OCI-LY3 (cell line): ENCODE data around the gene CCDC154.
"Not testable (repeated sequence)": the region's sequence is repeated elsewhere in the genome, so short reads cannot be mapped to it uniquely, and the experiment has no call there.

Source experiments
- H2AFZ ChIP-seq: fragments of 200-600, 300-600 bp; shearing (Covaris generic); 2 replicates; pipeline ENCODE4 v1.6.0; 2014; ENCODE audit warnings: antibody characterized with exemption, low read depth, low read length
- H3K27ac ChIP-seq: fragments of 200-600, 300-600 bp; sonication (generic); 2 replicates; pipeline ENCODE4 v1.5.1; 2014; ENCODE audit warnings: mild to moderate bottlenecking, low read length, moderate library complexity, mixed read lengths
- H3K27me3 ChIP-seq: fragments of 200-600, 300-600 bp; sonication (generic); 2 replicates; pipeline ENCODE4 v1.6.1; 2014; ENCODE audit warnings: low read depth, low read length, mixed read lengths
- H3K36me3 ChIP-seq: fragments of 200-600, 300-600 bp; sonication (generic); replicated peaks from 2 replicates; pipeline ENCODE3; 2014; ENCODE audit warnings: low read depth, low read length, mixed read lengths
- H3K4me1 ChIP-seq: fragments of 300-600, 200-600 bp; sonication (generic); 2 replicates; pipeline ENCODE4 v1.6.1; 2014; ENCODE audit warnings: low read length, mixed read lengths
- H3K4me2 ChIP-seq: fragments of 200-600, 300-600 bp; sonication (generic); 2 replicates; pipeline ENCODE4 v1.6.1; 2014; ENCODE audit warnings: low read length, mixed read lengths
- H3K4me3 ChIP-seq: fragments of 300-600, 200-600 bp; sonication (generic); 2 replicates; pipeline ENCODE4 v1.5.1; 2014; ENCODE audit warnings: antibody characterized with exemption, mild to moderate bottlenecking, low read length, moderate library complexity
- H3K79me2 ChIP-seq: fragments of 300-600, 200-600 bp; shearing (Covaris generic); 2 replicates; pipeline ENCODE4 v1.6.1; 2014; ENCODE audit warnings: mild to moderate bottlenecking, low read length, mixed read lengths
- H3K9ac ChIP-seq: fragments of 300-600, 200-600 bp; shearing (Covaris generic); 2 replicates; pipeline ENCODE4 v1.6.0; 2014; ENCODE audit warnings: mild to moderate bottlenecking, low read length, moderate library complexity
- H3K9me3 ChIP-seq: fragments of 200-600, 300-600 bp; shearing (Covaris generic); 2 replicates; pipeline ENCODE4 v1.6.1; 2014; ENCODE audit warnings: low read length, mixed read lengths; ENCODE audit not compliant: insufficient read depth
- H4K20me1 ChIP-seq: fragments of 200-600, 300-600 bp; sonication (generic); 2 replicates; pipeline ENCODE4 v1.6.1; 2016; ENCODE audit warnings: low read length, mixed read lengths; ENCODE audit not compliant: insufficient read depth
- EZH2phosphoT487 ChIP-seq: fragments of 200-600 bp; shearing (Covaris generic); IDR thresholded peaks from 2 replicates; pipeline ENCODE4 v1.6.1; 2018; ENCODE audit warnings: antibody characterized with exemption, mixed run types, low read depth
- TF ChIP-seq, protein P1 (sequence below): fragments of 200-600, 300-600 bp; sonication (generic); IDR thresholded peaks from 2 replicates; pipeline ENCODE4 v1.5.1; 2014; ENCODE audit warnings: antibody characterized with exemption, low read length, low read depth

The CCDC154 gene

DNA sequence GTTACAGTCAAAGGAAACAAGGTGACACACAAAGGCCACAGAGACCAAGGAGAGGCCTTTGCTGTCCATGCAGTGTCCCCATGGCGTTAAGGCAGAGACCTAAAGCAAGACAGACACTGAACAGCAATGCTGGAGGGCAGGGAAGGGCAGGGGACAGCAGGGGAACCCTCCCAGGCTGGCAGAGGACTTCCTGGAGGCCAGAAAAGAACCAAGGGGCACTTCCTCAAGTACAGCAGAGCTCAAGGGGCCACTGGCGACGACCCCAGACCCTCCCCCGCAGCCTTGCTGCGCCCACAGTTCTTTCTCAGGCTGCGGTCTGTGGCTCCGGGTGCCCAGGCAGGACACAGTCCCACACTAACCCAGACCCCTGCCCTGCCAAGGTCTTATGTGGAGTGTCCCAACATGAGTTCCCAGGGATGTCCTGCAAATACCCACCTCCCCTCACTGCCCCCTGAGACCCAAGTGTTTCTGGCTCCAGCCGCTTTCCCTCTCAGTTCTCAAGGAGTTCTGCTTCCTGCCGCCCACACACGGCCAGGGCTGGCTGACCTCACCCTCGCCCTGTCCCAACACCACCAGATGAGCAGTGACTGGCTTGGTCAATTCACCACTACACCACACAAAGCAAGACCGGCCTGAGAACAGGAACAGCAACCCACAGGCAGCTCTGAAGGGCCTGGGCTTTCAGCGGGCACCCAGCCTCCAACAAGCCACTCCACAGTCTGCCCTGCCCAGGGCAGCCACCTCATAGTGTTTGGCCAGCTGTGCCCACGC lies 26.3 kb upstream of the CCDC154 start:
- no peak overlapping the region for H3K27ac ChIP-seq
- H2AFZ ChIP-seq, result no peak overlapping the region
- H3K27me3 ChIP-seq, result no peaks in the 10 kb centered on the region
- no peaks in the 10 kb centered on the region for H3K9me3 ChIP-seq
- TF ChIP-seq, protein P1, sequence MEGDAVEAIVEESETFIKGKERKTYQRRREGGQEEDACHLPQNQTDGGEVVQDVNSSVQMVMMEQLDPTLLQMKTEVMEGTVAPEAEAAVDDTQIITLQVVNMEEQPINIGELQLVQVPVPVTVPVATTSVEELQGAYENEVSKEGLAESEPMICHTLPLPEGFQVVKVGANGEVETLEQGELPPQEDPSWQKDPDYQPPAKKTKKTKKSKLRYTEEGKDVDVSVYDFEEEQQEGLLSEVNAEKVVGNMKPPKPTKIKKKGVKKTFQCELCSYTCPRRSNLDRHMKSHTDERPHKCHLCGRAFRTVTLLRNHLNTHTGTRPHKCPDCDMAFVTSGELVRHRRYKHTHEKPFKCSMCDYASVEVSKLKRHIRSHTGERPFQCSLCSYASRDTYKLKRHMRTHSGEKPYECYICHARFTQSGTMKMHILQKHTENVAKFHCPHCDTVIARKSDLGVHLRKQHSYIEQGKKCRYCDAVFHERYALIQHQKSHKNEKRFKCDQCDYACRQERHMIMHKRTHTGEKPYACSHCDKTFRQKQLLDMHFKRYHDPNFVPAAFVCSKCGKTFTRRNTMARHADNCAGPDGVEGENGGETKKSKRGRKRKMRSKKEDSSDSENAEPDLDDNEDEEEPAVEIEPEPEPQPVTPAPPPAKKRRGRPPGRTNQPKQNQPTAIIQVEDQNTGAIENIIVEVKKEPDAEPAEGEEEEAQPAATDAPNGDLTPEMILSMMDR, result no peak
- H3K79me2 ChIP-seq, result peaks cover 57% of the 10 kb centered on the region
- H3K4me3 ChIP-seq, result no peak overlapping the region
- H4K20me1 ChIP-seq, result no peaks in the 10 kb centered on the region
- H3K4me1 ChIP-seq, result peaks cover 6% of the 10 kb centered on the region
- H3K4me2 ChIP-seq, result no peak overlapping the region
- H3K36me3 ChIP-seq, result no peaks in the 10 kb centered on the region
- no peak overlapping the region for H3K9ac ChIP-seq

DNA sequence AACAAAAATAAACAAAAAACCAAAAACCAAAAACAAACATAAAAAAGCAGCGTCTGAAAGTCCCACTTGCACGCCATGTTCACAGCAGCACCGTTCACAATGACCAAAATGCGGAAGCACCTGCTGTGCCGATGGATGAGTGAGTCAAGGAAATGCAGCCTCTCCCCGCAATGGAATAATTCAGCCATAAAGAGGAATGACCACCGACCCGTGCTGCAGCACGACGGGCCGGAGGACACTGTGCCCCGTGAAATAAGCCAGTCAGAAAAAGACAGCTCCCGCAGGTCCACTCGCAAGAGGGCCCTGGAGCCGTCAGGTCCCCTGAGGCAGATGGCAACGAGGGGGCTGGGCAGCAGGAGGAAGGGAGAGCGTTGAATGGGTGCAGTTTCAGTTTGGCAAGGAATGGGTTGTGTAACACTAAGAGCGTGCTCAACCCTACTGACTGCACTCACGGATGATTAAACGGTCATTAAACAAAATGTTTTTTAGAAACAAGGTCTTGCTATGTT lies 25.4 kb upstream of the CCDC154 start:
- Histone ChIP-seq H2AFZ (no peak overlapping the region), H3K27ac (no peak overlapping the region)

GRCh38 chr16:1469141-1469540 lies 24.8 kb upstream of the CCDC154 start:
- H3K27ac ChIP-seq, H3K9ac ChIP-seq, H3K9me3 ChIP-seq, H3K4me2 ChIP-seq, H3K36me3 ChIP-seq, H3K4me3 ChIP-seq, H2AFZ ChIP-seq, H3K4me1 ChIP-seq, H4K20me1 ChIP-seq, H3K27me3 ChIP-seq: not testable (repeated sequence)
- peaks cover 43% of the 10 kb centered on the region for H3K79me2 ChIP-seq

More for the DNA sequence above, 25.4 kb upstream of the CCDC154 start:
- Histone ChIP-seq H3K79me2 (peaks cover 49% of the 10 kb centered on the region), H3K9ac (no peak overlapping the region), H4K20me1 (no peaks in the 10 kb centered on the region), H3K4me3 (no peak overlapping the region), H3K4me2 (no peak overlapping the region), H3K4me1 (peaks cover 4% of the 10 kb centered on the region), H3K27me3 (no peaks in the 10 kb centered on the region), H3K9me3 (no peaks in the 10 kb centered on the region), H3K36me3 (no peaks in the 10 kb centered on the region)
- TF ChIP-seq EZH2phosphoT487, result no peak
- TF ChIP-seq, protein P1, result no peak

GRCh38 chr16:1468426-1468810 lies 24.1 kb upstream of the CCDC154 start:
- Histone ChIP-seq H3K9ac (no peak overlapping the region), H2AFZ (no peak overlapping the region), H3K79me2 (peaks cover 36% of the 10 kb centered on the region), H3K36me3 (no peaks in the 10 kb centered on the region), H3K9me3 (no peaks in the 10 kb centered on the region), H3K27ac (no peak overlapping the region), H3K4me1 (no peaks in the 10 kb centered on the region), H3K27me3 (no peaks in the 10 kb centered on the region), H3K4me3 (no peak overlapping the region), H3K4me2 (no peak overlapping the region), H4K20me1 (no peaks in the 10 kb centered on the region)
- TF ChIP-seq, protein P1, result no peak
- no peak for TF ChIP-seq EZH2phosphoT487
